ENCODE results near the gene EFNA2. TPM values are rescaled to one million over a fixed set of nuclear protein-coding genes. Genes with fewer than 3 reads are reported as not detected.

Gene EFNA2
- total and polyA plus RNA-seq, 2 of the 4 experiments (the other 2 are of a cell fraction) = not detected

DNA sequence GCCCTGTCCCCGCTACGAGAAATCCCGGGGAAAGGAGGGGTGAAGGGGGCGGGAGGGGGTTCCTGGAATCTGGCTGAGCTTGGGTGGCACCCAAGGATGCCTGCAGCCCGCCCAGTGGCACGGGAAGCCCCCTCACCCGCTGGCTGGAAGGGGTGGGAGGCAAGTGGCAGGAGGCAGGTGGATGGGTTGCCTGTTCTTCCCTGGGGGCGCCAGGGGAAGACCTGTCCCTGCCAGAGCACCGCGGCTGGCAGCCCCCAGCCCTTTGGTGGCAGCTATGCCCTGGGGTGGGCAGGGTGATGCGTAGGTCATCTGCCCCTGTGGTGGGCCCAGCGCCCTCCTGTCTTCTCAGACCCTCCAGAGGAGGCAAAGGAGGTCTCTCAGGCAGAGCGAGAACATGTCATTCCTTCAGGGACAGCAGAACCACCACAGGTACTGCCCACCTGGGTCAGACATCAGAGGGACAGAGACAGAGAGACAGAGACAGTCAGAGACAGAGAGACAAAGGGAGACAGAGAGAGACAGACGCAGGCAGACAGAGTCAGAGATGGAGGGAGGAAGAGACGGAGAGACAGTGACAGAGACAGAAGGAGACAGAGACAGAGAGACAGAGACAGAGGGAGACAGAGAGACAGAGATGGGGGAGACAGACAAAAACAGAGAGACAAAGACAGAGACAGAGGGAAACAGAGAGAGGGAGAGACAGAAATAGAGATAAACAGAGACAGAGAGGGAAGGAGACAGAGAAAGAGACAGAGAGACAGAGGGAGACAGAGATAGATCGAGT is 36.7 kb downstream of the EFNA2 start:
- no peak overlapping the region for H4K91ac ChIP-seq (ENCODE audit: insufficient read depth, low read depth, low read length)
- H2BK5ac ChIP-seq (ENCODE audit: low read depth, low read length, poor library complexity, severe bottlenecking) = no peak overlapping the region
- no peak overlapping the region for H4K8ac ChIP-seq (ENCODE audit: low read depth in 2 of 2, low read length in 2 of 2)
- intact Hi-C loops (cut with micrococcal nuclease) = no loop called here
- 80% methylated on average over 3 of the region's 16 CpGs; no CpG with 5 or more reads in 1 of the 2 experiments for WGBS, 2 experiments (ENCODE audit: extremely low coverage in 2 of 2, insufficient read length in 1 of 2)
- H3K79me1 ChIP-seq (ENCODE audit: low read depth in 1 of 2, low read length in 2 of 2) = no peaks in the 10 kb centered on the region
- no peaks in the 10 kb centered on the region for H3K9me1 ChIP-seq (ENCODE audit: insufficient read depth, low read length)
- H2AK5ac ChIP-seq (ENCODE audit: low read depth, low read length) = no peak overlapping the region; the same call in 1 of the 2 replicates
- dilution Hi-C loops (cut with HindIII; ENCODE audit: low sequenced_read_pairs, unreplicated experiment) = no loop called here
- H3K23ac ChIP-seq (ENCODE audit: low read depth, low read length) = no peak overlapping the region
- H4K20me1 ChIP-seq (ENCODE audit: insufficient read depth, low read length) = no peaks in the 10 kb centered on the region
- no peak overlapping the region for H3K56ac ChIP-seq (ENCODE audit: extremely low read depth, insufficient read depth, low read length)
- no peak overlapping the region for H2BK15ac ChIP-seq (ENCODE audit: low read depth, low read length)
- H3K9ac ChIP-seq (ENCODE audit: low read depth, low read length) = no peak overlapping the region
- no peak overlapping the region for H3K4me2 ChIP-seq (ENCODE audit: low read depth, low read length)
- H3K27ac ChIP-seq (ENCODE audit: insufficient read depth, low read length) = no peak overlapping the region
- no peak overlapping the region for H2BK120ac ChIP-seq (ENCODE audit: low read depth, low read length)
- POLR2A ChIA-PET (ENCODE audit: unreplicated experiment) = no interaction called here
- H3K9me3 ChIP-seq (ENCODE audit: control insufficient read depth, insufficient read depth, low read length) = no peaks in the 10 kb centered on the region
- no peaks in the 10 kb centered on the region for H3K36me3 ChIP-seq (ENCODE audit: control insufficient read depth, insufficient read depth, low read length)
- no peak overlapping the region for H2AK9ac ChIP-seq (replicated peaks; ENCODE audit: low read depth, low read length, poor library complexity)
- H3K4me1 ChIP-seq (ENCODE audit: control insufficient read depth, insufficient read depth, low read length) = peaks cover 2% of the 10 kb centered on the region; the same call in 1 of the 2 replicates
- ATAC-seq (ENCODE audit: low read depth) = no peak
- H4K5ac ChIP-seq (ENCODE audit: low read depth, low read length) = no peak overlapping the region
- H3K18ac ChIP-seq (ENCODE audit: low read depth, low read length) = no peak overlapping the region
- peaks cover 17% of the 10 kb centered on the region for H3K27me3 ChIP-seq (ENCODE audit: control insufficient read depth, insufficient read depth, low read length)
- H2AFZ ChIP-seq (replicated peaks; ENCODE audit: low read length, poor library complexity) = no peak overlapping the region
- H3K4ac ChIP-seq (ENCODE audit: low read depth, low read length) = no peak overlapping the region
- TF ChIP-seq POLR2A (IDR thresholded peaks at IDR 0.05; ENCODE audit: low read depth, low read length) (no peak), CEBPB (IDR thresholded peaks at IDR 0.05; ENCODE audit: low read depth, low read length) (no peak), CHD1 (IDR thresholded peaks at IDR 0.05; ENCODE audit: low read depth, low read length) (no peak), CTCF (conservative IDR thresholded peaks at IDR 0.05; ENCODE audit: low read depth, low read length) (no peak), RAD21 (IDR thresholded peaks at IDR 0.05; ENCODE audit: low read length) (no peak), MAZ (IDR thresholded peaks at IDR 0.05; ENCODE audit: borderline replicate concordance, low read depth, low read length) (no peak), MAFK (IDR thresholded peaks at IDR 0.05; ENCODE audit: low read depth, low read length) (no peak), SMC3 (IDR thresholded peaks at IDR 0.05; ENCODE audit: low read depth, low read length) (no peak), BHLHE40 (IDR thresholded peaks at IDR 0.05; ENCODE audit: low read depth, low read length) (no peak), RFX5 (IDR thresholded peaks at IDR 0.05; ENCODE audit: low read depth, low read length) (no peak), NFE2L2 (IDR thresholded peaks at IDR 0.05; ENCODE audit: low read depth, low read length) (no peak), RCOR1 (IDR thresholded peaks at IDR 0.05; ENCODE audit: insufficient replicate concordance, low read length) (no peak), FOS (IDR thresholded peaks at IDR 0.05; ENCODE audit: low read depth, low read length) (no peak), MXI1 (IDR thresholded peaks at IDR 0.05; ENCODE audit: borderline replicate concordance, low read depth, low read length) (no peak)
- TF ChIP-seq, protein P1, sequence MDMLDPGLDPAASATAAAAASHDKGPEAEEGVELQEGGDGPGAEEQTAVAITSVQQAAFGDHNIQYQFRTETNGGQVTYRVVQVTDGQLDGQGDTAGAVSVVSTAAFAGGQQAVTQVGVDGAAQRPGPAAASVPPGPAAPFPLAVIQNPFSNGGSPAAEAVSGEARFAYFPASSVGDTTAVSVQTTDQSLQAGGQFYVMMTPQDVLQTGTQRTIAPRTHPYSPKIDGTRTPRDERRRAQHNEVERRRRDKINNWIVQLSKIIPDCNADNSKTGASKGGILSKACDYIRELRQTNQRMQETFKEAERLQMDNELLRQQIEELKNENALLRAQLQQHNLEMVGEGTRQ (IDR thresholded peaks at IDR 0.05; ENCODE audit: low read depth, low read length) = no peak
- TF ChIP-seq, protein P2, sequence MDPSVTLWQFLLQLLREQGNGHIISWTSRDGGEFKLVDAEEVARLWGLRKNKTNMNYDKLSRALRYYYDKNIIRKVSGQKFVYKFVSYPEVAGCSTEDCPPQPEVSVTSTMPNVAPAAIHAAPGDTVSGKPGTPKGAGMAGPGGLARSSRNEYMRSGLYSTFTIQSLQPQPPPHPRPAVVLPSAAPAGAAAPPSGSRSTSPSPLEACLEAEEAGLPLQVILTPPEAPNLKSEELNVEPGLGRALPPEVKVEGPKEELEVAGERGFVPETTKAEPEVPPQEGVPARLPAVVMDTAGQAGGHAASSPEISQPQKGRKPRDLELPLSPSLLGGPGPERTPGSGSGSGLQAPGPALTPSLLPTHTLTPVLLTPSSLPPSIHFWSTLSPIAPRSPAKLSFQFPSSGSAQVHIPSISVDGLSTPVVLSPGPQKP (IDR thresholded peaks at IDR 0.05; ENCODE audit: borderline replicate concordance, low read depth, low read length) = no peak
- no peak for DNase-seq
- no TSS peak for BruUV-seq (replicated peaks)
- H3K14ac ChIP-seq (replicated peaks; ENCODE audit: low read depth, low read length) = no peak overlapping the region
- in situ Hi-C loops (cut with MboI; ENCODE audit: low sequenced_read_pairs) = no loop called here
- CTCF ChIA-PET = no interaction called here
- no peak overlapping the region for H3K4me3 ChIP-seq (ENCODE audit: insufficient read depth, low read depth, low read length)
- no peak overlapping the region for H2BK20ac ChIP-seq (ENCODE audit: low read depth, low read length)

Measured in IMR-90 (cell line).